IMR-90 (cell line): ENCODE measurements around the gene SIGLEC11.

Experiments used
- BHLHE40 ChIP-seq: fragments of 150-350 bp; IDR thresholded peaks from 2 replicates; pipeline ENCODE4 v1.6.1; 2016; ENCODE audit warnings: mild to moderate bottlenecking, low read depth, low read length
- FOS ChIP-seq: fragments of 150-350 bp; IDR thresholded peaks from 2 replicates; pipeline ENCODE4 v1.6.1; 2016; ENCODE audit warnings: low read depth, low read length
- MAFK ChIP-seq: IDR thresholded peaks from 2 replicates; pipeline ENCODE4 v1.6.1; 2012; ENCODE audit warnings: low read depth, low read length, improper control_type of control experiment
- POLR2A ChIP-seq: IDR thresholded peaks from 2 replicates; pipeline ENCODE4 v1.6.1; 2012; ENCODE audit warnings: mild to moderate bottlenecking, low read depth, low read length
- RAD21 ChIP-seq: IDR thresholded peaks from 2 replicates; pipeline ENCODE4 v1.6.1; 2012; ENCODE audit warnings: low read length, improper control_type of control experiment
- RCOR1 ChIP-seq: IDR thresholded peaks from 2 replicates; pipeline ENCODE4 v1.6.1; 2012; ENCODE audit warnings: mild to moderate bottlenecking, low read length, improper control_type of control experiment; ENCODE audit not compliant: insufficient replicate concordance
- TF ChIP-seq, protein P1 (sequence below): fragments of 150-350 bp; IDR thresholded peaks from 2 replicates; pipeline ENCODE4 v1.6.1; 2017; ENCODE audit warnings: mild to moderate bottlenecking, antibody characterized with exemption, low read length, low read depth
- TF ChIP-seq, protein P2 (sequence below): conservative IDR thresholded peaks from 2 replicates; pipeline ENCODE4 v1.5.1; 2012; ENCODE audit warnings: mild to moderate bottlenecking, low read depth, low read length, improper control_type of control experiment

DNA sequence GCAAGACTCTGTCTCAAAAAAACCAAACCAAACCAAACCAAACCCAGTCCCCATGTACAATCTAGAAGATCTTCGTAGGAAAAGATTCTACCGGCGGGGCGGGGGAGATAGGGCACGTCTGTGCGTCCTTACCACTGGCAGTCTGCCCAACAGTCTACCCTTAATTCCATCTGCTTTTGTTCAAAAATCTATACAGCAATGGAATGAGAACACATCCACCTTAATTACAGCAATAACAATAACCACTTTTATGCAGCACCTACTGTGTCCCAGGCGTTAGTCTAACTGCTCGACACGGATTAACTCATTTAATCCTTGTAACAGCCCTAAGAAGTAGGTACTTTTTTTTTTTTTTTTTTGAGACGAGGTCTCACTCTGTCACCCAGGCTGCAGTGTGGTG, 34.5 kb downstream of the SIGLEC11 start:
- no peak for TF ChIP-seq RCOR1
- TF ChIP-seq FOS = no peak
- TF ChIP-seq, protein P1, sequence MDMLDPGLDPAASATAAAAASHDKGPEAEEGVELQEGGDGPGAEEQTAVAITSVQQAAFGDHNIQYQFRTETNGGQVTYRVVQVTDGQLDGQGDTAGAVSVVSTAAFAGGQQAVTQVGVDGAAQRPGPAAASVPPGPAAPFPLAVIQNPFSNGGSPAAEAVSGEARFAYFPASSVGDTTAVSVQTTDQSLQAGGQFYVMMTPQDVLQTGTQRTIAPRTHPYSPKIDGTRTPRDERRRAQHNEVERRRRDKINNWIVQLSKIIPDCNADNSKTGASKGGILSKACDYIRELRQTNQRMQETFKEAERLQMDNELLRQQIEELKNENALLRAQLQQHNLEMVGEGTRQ = no peak
- TF ChIP-seq, protein P2, sequence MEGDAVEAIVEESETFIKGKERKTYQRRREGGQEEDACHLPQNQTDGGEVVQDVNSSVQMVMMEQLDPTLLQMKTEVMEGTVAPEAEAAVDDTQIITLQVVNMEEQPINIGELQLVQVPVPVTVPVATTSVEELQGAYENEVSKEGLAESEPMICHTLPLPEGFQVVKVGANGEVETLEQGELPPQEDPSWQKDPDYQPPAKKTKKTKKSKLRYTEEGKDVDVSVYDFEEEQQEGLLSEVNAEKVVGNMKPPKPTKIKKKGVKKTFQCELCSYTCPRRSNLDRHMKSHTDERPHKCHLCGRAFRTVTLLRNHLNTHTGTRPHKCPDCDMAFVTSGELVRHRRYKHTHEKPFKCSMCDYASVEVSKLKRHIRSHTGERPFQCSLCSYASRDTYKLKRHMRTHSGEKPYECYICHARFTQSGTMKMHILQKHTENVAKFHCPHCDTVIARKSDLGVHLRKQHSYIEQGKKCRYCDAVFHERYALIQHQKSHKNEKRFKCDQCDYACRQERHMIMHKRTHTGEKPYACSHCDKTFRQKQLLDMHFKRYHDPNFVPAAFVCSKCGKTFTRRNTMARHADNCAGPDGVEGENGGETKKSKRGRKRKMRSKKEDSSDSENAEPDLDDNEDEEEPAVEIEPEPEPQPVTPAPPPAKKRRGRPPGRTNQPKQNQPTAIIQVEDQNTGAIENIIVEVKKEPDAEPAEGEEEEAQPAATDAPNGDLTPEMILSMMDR = no peak
- no peak for TF ChIP-seq POLR2A
- TF ChIP-seq BHLHE40 = no peak
- TF ChIP-seq RAD21 = no peak
- no peak for TF ChIP-seq MAFK
